Neural cell (in vitro differentiated cells): ENCODE measurements around the gene KLK13. TPM values are rescaled to one million over a fixed set of nuclear protein-coding genes. Genes with fewer than 3 reads are reported as not detected.

Source experiments
- H2AFZ ChIP-seq: fragments of 200-600, 300-800 bp; sonication (generic), shearing (Covaris generic); 2 replicates; pipeline ENCODE4 v1.6.0; 2014; ENCODE audit warnings: low read depth, mild to moderate bottlenecking, antibody characterized with exemption, low read length, moderate library complexity
- H3F3A ChIP-seq: fragments of 200-600 bp; shearing (Covaris generic); 2 replicates; pipeline ENCODE4 v1.6.1; 2016; ENCODE audit warnings: mild to moderate bottlenecking, moderate library complexity, mixed read lengths, antibody characterized with exemption, low read length; ENCODE audit not compliant: insufficient read depth, poor library complexity, severe bottlenecking
- H3K27ac ChIP-seq: fragments of 200-600, 300-800 bp; sonication (generic), shearing (Covaris generic); 2 replicates; pipeline ENCODE4 v1.5.1; 2014; ENCODE audit warnings: mild to moderate bottlenecking, low read length, moderate library complexity
- H3K27me3 ChIP-seq: fragments of 300-800, 200-600 bp; sonication (generic), shearing (Covaris generic); 2 replicates; pipeline ENCODE4 v1.6.0; 2014; ENCODE audit warnings: mild to moderate bottlenecking, low read depth, low read length, moderate library complexity; ENCODE audit not compliant: insufficient read depth
- H3K36me3 ChIP-seq: fragments of 300-800, 200-600 bp; sonication (generic), shearing (Covaris generic); 2 replicates; pipeline ENCODE4 v1.5.1; 2014; ENCODE audit warnings: mild to moderate bottlenecking, antibody characterized with exemption, low read length, moderate library complexity; ENCODE audit not compliant: insufficient read depth
- H3K4me2 ChIP-seq: fragments of 300-800, 200-600 bp; sonication (generic), shearing (Covaris generic); 2 replicates; pipeline ENCODE4 v1.6.0; 2014; ENCODE audit warnings: mild to moderate bottlenecking, low read length
- H3K4me3 ChIP-seq: fragments of 300-800, 200-600 bp; sonication (generic), shearing (Covaris generic); 2 replicates; pipeline ENCODE4 v1.5.1; 2014; ENCODE audit warnings: mild to moderate bottlenecking, low read length, moderate library complexity
- H3K79me2 ChIP-seq: fragments of 200-600 bp; shearing (Covaris generic); replicated peaks from 2 replicates; pipeline ENCODE4 v1.6.0; 2014; ENCODE audit warnings: mild to moderate bottlenecking, low read length, moderate library complexity; ENCODE audit not compliant: insufficient read depth
- H3K9ac ChIP-seq: fragments of 300-800, 200-600 bp; sonication (generic), shearing (Covaris generic); 2 replicates; pipeline ENCODE4 v1.6.1; 2016; ENCODE audit warnings: mild to moderate bottlenecking, low read length, mixed read lengths
- H3K9me2 ChIP-seq: fragments of 200-600 bp; shearing (Covaris generic); 2 replicates; pipeline ENCODE4 v1.6.1; 2016; ENCODE audit warnings: mild to moderate bottlenecking, low read length, mixed read lengths; ENCODE audit not compliant: insufficient read depth
- H3K9me3 ChIP-seq: fragments of 200-600, 300-800 bp; sonication (generic), shearing (Covaris generic); 2 replicates; pipeline ENCODE4 v1.6.1; 2016; ENCODE audit warnings: mild to moderate bottlenecking, mixed run types, low read length, moderate library complexity, mixed read lengths
- H4K20me1 ChIP-seq: fragments of 200-600 bp; shearing (Covaris generic); 2 replicates; pipeline ENCODE4 v1.6.1; 2016; ENCODE audit warnings: mild to moderate bottlenecking, mixed run types; ENCODE audit not compliant: insufficient read depth
- CTCF ChIP-seq: fragments of 450-650 bp; IDR thresholded peaks from 2 replicates; pipeline ENCODE4 v1.5.1; 2014; ENCODE audit warnings: antibody characterized with exemption, mild to moderate bottlenecking, moderate library complexity; ENCODE audit not compliant: poor library complexity, severe bottlenecking
- EP300 ChIP-seq: fragments of 450-650 bp; conservative IDR thresholded peaks from 2 replicates; pipeline ENCODE4 v1.6.1; 2014; ENCODE audit warnings: antibody characterized with exemption, mild to moderate bottlenecking, moderate library complexity; ENCODE audit not compliant: poor library complexity, severe bottlenecking
- EZH2 ChIP-seq: fragments of 200-600, 300-800 bp; shearing (Covaris generic), sonication (generic); IDR thresholded peaks from 2 replicates; pipeline ENCODE4 v1.6.1; 2014; ENCODE audit warnings: antibody characterized with exemption, low read length, borderline replicate concordance, mild to moderate bottlenecking; ENCODE audit not compliant: insufficient read depth, poor library complexity, severe bottlenecking
- MXI1 ChIP-seq: fragments of 450-650 bp; conservative IDR thresholded peaks from 2 replicates; pipeline ENCODE4 v1.6.1; 2014; ENCODE audit warnings: antibody characterized with exemption, mild to moderate bottlenecking; ENCODE audit not compliant: poor library complexity, severe bottlenecking
- POLR2AphosphoS5 ChIP-seq: IDR thresholded peaks from 2 replicates; pipeline ENCODE4 v1.6.1; 2012
- RAD21 ChIP-seq: fragments of 450-650 bp; conservative IDR thresholded peaks from 2 replicates; pipeline ENCODE4 v1.6.1; 2014; ENCODE audit warnings: antibody characterized with exemption, mild to moderate bottlenecking, moderate library complexity
- SMC3 ChIP-seq: fragments of 450-650 bp; conservative IDR thresholded peaks from 2 replicates; pipeline ENCODE4 v1.6.1; 2014; ENCODE audit warnings: antibody characterized with exemption, mild to moderate bottlenecking, moderate library complexity; ENCODE audit not compliant: poor library complexity
- TAF1 ChIP-seq: IDR thresholded peaks from 2 replicates; pipeline ENCODE4 v1.6.1; 2012; ENCODE audit warnings: low read depth
- polyA plus RNA-seq: library from polyadenylated mRNA; depleted of rRNA; stranded (reverse); fragments of >200 nt; gene quantifications from 2 replicates; pipeline ENCODE4 v1.2.3, GENCODE V29; 2014
- TF ChIP-seq, protein P1 (sequence below): IDR thresholded peaks from 2 replicates; pipeline ENCODE4 v1.6.1; 2012; ENCODE audit warnings: borderline replicate concordance

The KLK13 gene
- polyA plus RNA-seq, 1 donor from 2014 or later = not detected

DNA sequence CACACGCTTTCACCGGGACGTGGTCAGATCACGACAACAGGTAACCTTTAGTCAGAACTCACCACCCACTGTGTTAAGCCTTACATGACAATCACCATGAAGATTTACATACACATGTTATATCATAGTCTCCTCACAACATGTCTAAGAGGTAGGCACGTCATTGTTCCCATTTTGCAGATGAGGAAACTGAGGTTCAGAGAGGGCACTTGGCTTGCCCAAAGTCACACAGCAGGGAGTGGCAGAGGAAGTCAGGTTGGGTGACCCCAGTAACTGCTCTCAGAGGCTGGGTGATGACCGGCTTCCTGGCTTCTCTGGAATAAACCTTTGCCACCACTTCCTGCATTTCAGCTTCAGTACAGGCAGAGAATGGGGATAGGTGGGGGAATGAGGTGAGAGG lies 50.6 kb downstream of the KLK13 start:
- TF ChIP-seq EP300 (no peak), MXI1 (no peak), POLR2AphosphoS5 (no peak), SMC3 (no peak), EZH2 (no peak), TAF1 (no peak), RAD21 (no peak)
- TF ChIP-seq, protein P1, sequence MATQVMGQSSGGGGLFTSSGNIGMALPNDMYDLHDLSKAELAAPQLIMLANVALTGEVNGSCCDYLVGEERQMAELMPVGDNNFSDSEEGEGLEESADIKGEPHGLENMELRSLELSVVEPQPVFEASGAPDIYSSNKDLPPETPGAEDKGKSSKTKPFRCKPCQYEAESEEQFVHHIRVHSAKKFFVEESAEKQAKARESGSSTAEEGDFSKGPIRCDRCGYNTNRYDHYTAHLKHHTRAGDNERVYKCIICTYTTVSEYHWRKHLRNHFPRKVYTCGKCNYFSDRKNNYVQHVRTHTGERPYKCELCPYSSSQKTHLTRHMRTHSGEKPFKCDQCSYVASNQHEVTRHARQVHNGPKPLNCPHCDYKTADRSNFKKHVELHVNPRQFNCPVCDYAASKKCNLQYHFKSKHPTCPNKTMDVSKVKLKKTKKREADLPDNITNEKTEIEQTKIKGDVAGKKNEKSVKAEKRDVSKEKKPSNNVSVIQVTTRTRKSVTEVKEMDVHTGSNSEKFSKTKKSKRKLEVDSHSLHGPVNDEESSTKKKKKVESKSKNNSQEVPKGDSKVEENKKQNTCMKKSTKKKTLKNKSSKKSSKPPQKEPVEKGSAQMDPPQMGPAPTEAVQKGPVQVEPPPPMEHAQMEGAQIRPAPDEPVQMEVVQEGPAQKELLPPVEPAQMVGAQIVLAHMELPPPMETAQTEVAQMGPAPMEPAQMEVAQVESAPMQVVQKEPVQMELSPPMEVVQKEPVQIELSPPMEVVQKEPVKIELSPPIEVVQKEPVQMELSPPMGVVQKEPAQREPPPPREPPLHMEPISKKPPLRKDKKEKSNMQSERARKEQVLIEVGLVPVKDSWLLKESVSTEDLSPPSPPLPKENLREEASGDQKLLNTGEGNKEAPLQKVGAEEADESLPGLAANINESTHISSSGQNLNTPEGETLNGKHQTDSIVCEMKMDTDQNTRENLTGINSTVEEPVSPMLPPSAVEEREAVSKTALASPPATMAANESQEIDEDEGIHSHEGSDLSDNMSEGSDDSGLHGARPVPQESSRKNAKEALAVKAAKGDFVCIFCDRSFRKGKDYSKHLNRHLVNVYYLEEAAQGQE = no peak
- H3K9ac ChIP-seq = no peak overlapping the region

GRCh38 chr19:51012661-51013190 lies 52.2 kb downstream of the KLK13 start:
- no peaks in the 10 kb centered on the region for H4K20me1 ChIP-seq
- no peak overlapping the region for H3K4me3 ChIP-seq
- H3K4me2 ChIP-seq = no peak overlapping the region
- H3K9me3 ChIP-seq = no peaks in the 10 kb centered on the region
- TF ChIP-seq CTCF = no peak
- no peak for TF ChIP-seq RAD21
- TF ChIP-seq TAF1 = no peak
- no peaks in the 10 kb centered on the region for H3K9me2 ChIP-seq
- no peak overlapping the region for H3K9ac ChIP-seq
- no peaks in the 10 kb centered on the region for H3F3A ChIP-seq
- H3K27ac ChIP-seq = no peak overlapping the region
- H3K79me2 ChIP-seq = no peaks in the 10 kb centered on the region
- no peaks in the 10 kb centered on the region for H3K36me3 ChIP-seq
- H3K27me3 ChIP-seq = peaks cover 25% of the 10 kb centered on the region
- H2AFZ ChIP-seq = no peak overlapping the region

More for the DNA sequence above, 50.6 kb downstream of the KLK13 start:
- no peak overlapping the region for H3K4me2 ChIP-seq
- H3K27ac ChIP-seq = no peak overlapping the region
- H3K9me3 ChIP-seq = no peaks in the 10 kb centered on the region
- H2AFZ ChIP-seq = no peak overlapping the region
- H3K79me2 ChIP-seq = no peaks in the 10 kb centered on the region
- no peak overlapping the region for H3K4me3 ChIP-seq
- H4K20me1 ChIP-seq = no peaks in the 10 kb centered on the region
- no peaks in the 10 kb centered on the region for H3K9me2 ChIP-seq
- peaks cover 41% of the 10 kb centered on the region for H3K27me3 ChIP-seq
- no peaks in the 10 kb centered on the region for H3F3A ChIP-seq
- H3K36me3 ChIP-seq = no peaks in the 10 kb centered on the region
